Measurements from ENCODE around the gene DLST. TPM values are rescaled to one million over a fixed set of nuclear protein-coding genes. Genes with fewer than 3 reads are reported as not detected.

Gene DLST
- total RNA-seq, 1 donor from 2014 or later = 75.7 TPM

DNA sequence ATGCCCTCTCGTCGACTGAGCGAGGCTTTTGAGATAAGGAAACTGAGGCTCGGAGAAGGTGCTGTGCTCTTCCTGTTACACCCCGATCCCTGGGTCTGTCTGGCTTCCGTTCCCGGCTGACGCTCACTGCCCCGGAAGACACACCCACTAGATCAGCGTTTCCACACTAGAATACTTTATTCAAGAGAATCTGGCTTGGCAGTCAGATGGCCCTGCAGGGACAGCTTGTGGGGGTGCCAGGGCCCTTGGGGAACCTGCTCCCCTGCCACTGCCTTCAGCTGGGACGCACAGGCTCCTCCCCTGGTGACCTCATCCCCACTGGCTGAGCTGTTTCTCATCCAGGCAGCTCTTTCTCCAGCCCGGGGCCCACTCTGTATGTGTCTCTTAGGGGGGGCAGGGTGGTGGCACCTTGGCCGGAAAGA, 60.0 kb downstream of the DLST start:
- peak; percentile 60 for ATAC-seq

DNA sequence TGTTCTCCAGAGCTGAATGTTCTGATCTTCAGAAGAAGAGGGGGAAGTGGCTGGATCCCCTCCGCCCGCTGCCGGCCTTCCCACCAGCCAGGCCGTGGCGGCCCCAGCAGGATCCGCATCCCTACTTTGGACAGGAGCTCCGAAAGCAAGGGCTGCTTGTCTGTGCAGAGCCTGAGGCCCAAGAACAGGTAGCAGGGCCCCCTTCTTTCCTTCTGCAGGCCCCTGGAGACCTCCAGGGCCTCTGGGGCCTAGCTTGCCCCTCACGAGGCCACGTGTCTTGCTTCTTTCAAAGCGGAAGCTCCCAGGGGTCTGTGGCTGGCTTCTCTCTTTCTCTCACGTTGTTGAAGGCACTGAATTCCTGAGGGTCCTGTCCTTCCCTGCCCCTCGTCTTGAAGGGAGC, 60.5 kb downstream of the DLST start:
- ATAC-seq = no peak

DNA sequence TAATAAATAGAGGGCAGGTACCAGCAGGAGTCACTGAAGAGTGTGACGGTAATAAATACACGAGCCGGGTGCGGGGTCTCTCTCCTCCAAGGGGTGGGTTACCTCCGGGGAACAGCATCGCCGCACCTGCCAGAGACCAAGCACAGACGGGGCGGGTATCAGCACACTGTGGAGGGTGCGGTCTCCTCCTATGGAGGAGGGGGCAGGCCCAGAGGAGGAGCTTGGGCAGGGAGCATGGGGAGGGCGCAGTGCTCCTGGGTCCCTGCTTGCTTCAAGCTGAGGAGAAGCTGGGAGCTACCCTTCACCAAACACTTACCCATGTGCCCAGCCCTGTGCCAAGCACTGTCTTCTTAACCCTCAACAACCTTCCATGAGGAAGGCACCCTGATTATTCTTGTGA, 60.9 kb downstream of the DLST start:
- no peak for ATAC-seq

DNA sequence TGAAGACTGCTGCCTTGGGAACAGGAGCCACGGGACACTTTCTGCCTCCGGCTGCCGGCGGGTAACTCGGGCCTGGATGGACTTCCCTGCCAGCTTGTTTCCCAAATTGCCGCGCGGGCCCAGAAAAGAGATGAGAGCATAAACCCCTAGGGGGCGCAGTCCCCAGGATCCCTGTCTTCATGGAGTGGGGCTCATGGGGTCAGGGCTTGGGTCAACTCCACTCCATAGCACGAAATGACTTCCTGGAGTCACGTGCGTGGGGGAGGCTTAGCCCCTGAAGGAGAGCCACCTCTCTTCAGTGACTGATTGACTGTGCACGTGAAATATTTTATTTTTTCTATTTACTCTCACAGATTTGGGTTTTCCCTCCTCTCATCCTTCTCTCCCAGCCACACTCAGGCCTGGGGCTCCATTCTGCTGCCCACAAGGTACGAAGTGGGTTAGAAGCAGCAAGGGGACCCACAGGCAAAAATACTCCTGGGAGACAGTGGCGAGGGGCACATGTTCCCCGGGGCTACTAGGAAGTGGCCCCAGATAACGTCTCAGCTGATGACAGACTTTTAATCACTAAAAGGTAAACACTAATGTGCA, 63.6 kb downstream of the DLST start:
- no peak for ATAC-seq

DNA sequence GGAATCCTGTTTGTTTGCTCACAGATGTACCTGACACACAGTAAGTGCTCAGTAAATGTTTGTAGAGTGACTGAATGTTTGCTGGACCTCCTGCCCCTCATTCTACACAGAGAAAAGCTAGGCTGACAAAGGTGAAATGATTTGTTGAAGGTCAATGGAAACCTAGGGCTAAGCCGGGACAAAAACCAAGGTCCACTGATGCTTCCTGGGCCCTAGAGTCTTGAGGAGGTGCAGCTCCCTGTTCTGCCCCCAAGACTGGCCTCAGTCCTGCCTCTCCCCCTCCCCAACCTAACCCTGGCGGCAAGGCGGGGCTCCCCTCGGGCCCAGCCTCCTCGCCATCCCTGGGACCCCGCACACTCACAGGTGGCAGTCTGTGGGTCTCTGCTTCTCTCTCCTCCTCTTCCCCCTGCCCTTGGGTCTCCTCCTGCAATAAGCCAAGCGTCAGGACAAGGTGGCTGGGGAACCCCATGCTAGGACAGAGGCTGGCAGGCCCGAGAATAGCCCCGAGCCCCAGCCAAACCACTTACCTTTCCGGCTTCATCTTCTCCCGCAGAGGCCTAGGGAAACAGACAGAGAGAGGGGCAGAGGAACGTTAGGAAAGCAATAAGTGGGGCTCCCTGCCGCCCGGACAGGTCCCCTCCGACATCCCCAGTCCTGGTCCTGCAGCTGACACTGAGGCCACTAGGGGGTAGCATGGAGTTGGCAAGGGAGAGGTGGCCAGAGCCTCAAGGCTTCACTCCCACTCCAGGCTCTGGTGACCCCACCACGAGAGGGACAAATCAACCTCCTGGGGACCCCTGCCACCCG, 64.3 kb downstream of the DLST start:
- ATAC-seq = peak; percentile 70

DNA sequence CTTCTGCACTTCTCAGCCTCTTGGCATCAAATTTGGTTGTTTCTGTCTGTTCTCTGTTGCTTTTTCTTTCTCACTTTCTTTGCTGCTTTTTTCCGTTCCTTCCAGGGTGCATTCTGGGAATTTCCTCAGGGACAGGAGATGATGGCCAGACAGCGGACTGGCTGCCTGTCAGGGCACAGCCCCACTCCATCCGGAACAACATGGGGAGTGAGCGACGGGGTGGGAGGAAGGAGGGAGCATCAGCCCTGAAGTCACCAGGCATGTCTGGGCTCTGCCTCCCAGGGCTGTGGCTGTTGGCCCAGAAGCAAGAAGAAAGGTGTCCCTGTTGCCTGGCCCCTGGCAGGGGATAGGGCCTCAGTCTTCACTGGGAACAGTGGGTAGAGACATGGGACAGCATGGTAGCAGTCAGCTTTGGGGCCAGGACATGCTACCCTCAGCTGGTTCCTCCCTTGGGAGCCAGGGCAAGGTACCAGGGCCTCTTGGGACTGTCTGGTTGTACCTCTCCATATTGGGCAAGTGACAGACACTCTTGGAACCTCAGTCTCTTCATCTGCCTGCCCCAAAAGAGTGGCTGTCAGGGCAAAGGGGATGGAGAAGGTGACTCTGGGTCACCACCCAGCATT, 65.1 kb downstream of the DLST start:
- ATAC-seq = peak; percentile 44

DNA sequence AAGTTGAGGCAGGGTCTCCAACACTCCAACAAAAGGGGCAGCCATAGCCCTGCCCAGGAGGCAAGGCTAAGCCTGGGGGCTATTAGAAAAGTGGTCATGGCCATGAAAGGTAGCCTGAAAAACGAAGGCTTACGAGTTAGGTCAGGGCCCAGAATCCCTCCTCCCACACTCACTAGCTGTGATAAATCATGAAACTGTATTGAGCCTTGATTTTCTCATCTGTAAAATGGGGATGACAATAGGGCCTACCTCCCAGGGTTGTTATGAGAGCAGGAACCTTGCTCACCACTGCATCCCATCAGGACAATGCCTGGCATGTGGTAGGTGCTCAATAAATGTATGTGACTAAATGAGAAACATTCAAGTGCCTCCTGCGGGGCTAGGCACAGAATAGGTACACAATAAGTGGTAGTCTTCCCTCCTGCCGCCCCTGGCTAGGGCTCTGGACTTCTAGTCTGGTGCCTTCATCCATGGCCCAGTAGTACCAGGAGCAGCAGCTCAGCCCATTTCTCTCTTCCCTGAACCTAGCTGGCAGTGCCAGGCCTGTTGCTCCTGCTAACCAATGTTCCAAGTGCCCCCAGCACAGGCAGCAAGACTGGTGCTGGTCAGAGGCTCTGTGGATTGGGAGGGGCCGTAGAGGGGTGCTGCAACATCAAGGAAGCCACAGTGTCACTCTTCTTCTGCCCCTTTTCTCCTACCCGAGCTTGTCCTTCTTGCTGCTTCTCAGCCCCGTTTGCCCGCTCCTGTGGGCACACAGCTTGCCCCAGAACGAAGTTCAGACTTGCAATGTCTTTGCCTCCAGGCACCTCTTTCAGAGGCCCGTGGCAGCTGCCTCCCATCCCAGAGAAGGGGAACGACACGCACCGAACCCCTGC, 65.9 kb downstream of the DLST start:
- no peak for ATAC-seq

DNA sequence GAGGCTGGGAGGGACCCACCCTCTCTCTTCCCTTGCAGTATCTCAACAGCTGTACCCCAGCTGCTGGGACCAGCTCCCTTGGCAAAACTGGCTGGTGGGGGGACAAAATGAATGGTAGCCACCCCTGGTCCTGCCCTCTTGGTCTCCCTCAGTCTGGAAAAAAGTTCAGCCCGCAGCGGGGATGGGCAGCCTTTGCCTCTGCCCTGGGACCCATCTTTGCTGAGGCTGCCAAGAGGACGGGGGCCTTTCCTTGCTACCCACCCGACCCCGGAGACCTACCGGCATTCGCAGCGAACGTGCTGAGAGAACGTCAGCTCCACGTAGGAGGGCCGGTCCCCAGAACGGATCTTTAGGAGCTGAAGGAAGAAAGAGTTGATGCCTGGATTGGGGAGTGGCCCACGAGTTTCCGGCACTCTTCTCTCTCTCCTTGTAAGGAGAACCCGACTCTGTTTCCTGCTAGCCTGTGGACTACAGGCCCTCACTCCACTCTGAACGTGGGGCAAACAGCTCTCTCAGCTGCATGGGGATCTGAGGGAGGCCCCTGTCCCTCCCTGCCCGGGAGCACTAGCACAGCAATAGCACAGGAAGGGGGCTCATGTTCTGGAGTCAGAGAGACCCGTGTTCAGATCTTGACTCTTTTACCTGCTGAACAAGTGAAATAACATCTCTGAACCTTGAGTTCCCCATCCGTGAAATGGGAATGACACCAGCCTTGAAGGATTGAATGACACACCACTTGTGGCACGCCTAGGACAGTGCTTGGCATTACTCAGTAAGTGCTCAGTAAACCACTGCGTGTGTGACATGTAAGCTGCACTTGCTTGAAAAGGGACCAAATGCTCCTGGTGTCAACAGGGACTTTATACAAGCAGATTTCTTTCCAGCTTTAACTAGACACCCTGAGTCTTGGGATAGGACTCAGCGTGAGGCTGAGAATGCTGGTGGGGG, 66.8 kb downstream of the DLST start:
- ATAC-seq = no peak

DNA sequence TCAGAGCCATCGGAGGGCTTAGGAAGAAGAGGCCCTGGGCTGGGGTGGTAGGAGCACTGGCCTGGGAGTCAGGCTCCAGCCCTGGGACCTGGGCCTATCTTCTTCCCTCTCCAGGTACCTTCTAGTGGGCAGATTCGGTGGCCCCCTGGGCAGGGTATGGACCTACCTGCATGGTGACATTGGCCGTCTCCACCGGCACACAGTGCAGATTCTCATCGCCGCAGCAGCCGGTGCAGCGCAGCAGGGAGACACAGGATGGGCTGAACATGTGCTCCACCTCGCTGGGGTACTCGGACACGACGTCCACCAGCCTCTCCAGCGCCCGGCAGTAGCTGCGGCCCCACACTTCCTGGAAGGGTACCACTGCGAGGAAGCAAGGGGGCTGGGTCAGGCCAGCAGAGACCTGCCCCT, 67.5 kb downstream of the DLST start:
- no peak for ATAC-seq

DNA sequence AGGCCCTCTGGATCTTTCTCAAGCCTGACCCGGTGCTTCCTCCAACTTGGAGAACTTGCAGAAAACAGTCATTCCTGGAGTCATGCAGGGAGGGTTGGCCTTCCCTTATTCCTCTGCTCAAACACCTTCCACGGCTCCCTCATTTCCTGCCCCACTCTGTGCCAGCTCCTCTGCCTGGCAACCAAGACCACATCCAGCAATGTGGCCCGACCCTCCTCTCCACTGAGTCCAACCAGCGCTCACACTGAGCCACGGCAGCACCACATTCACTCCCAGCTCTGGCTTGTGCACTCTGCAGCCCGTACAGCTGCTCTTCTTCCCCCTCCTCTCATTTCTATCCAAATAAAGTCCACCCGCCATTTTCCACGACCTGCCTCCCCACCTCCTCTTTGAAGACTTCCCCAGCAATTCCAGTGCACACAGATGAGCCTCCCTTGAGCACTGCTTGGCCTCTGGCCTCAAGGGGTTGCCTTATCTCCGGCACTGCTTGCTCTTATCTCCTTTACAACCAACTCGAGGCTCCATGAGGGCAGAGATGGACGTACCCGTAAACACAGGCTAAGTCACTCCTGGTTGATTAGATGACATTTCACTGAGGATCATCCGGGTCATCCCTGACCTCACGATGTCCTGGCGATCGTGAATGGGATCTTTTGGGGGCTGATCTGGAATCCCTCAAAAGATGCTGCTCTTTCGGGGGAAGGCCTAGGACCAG, 68.3 kb downstream of the DLST start:
- ATAC-seq = no peak

DNA sequence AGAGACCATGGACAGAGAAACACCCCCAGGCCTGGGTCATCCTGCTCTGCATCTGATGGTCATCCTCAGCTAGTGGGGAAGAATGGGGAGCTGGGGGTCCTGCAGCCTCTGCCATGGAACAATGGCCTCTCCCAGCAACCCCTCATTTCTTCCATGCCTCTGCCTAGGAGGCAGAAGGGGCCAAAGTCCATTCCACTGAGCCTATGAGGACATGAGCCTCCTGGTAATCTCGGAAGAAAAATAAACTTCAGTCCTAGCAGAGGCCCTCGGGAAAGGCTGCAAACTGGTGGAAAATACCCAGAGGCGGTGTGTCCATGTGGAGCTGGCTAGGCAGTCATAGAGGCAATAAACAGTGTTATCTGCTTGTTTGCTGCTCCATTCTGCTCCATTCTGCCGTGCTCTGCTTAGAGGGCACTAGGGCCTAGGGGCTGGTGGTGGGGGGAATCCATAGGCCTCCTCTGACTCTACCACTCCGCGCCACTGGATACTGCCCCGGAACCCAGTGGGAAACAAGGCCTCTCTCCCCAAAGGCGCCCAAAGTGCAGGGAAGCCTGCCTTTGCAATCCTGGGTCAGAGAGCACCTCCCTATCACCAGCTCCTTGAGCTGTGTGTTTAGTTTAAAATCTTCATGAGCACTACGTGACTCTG, 69.2 kb downstream of the DLST start:
- ATAC-seq = no peak

DNA sequence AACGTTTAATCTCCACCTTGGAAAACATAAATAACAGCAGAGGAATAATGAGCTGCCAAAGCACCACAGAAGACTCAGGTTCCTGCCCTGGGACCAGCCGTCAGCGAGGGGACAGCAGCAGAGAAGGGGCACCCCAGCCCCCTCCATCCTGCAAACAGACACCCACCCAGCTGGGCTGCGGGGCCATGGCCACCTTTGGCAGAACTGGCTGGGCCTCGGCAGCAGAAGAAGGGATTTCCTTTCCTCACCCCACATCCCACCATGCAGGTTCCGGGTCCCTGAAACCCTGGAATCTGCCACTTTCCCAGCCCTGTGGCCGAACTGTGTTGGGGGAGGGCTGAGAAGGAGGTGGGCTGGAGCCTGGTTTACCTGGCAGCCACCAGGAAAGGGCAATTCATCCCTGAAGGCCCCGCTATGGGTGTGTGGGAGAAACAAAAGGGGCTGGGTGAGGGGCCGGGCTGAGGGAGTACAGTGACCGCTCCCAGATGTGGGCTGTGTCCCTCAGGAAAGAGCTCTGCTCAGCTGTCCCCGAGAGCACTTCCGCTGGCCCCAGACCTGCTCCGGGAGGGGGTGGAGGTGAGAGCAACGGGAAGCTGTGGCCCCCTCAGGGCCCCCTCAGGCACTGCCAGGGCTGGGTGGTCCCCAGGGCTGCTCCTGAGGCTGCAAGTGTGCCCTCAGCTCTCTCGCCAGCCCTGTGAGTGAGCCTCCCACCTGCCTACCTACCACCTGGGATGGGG, 69.9 kb downstream of the DLST start:
- ATAC-seq = no peak

DNA sequence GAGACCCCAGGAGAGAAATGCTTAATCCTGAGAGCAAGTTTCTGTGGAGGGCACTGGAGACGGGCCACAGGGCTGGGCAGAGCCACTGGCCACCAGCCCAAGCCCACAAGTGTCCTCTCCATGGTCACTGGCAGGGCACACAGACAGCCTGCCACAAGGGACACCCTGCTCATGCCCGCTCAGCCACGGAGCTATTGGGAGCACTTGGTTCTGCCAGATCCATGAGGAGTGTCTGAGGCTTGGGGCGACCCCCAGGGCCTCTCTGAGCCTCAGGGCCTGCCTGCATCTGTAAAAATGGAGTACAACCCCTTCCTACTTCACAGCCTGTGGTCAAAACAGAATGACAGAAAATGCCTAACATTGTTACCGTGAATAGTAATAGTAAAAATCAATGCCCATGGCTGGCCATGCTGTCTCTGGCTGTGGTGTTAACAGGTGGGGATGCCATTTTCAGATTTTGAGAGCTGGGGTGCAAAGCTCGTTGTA, 70.5 kb downstream of the DLST start:
- ATAC-seq = no peak

DNA sequence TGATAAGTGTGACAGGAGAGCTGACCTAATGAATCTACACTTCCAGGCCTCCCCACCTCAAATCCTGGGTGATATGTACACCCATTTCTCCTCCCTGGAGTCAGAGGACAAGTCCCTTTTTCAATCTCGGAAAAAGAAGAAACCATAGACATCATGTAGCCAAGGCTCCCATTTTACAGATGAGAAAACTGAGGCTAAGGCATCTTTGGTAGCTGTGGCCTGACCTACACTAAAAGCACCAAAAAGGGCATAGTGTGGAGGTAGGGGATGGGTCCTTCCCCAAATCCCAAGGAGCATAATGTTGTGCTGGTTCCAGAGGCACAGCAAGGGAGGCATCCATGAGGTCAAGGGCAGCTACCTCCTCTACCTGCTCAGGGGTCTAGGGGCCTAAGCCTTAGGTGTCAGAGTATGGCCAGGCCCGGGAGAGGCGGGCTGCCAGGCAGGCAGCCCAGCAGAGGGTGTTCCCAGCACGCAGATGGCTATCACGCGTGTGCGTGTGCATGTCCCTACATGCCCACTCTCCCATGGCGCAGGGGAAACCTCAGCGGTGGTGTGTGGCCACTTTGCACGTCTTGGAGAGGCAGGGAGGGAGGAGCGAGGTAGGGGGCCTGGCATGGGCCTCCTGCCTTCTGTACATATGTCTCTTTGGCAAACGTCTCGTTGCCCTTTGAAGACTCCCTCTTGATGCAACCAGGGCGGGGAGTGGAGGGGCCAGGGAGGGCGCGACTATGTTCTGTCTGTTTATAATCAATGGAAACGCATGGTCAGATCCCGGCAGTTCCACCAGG, 71.2 kb downstream of the DLST start:
- peak; percentile 66 for ATAC-seq
